Smooth muscle cell (in vitro differentiated cells): ENCODE results near the gene GYPB. TPM values are rescaled to one million over a fixed set of nuclear protein-coding genes. Genes with fewer than 3 reads are reported as not detected.
"Not testable (repeated sequence)": the region's sequence is repeated elsewhere in the genome, so short reads cannot be mapped to it uniquely, and the experiment has no call there.

Source experiments
- DNase-seq: peaks from one replicate; lab custom pipeline; 2025; ENCODE audit not compliant: unreplicated experiment; lab: John Stamatoyannopoulos, UW
- H2AFZ ChIP-seq: fragments of 200-600 bp; sonication (generic); 2 replicates; pipeline ENCODE4 v1.6.0; 2016; ENCODE audit warnings: antibody characterized with exemption, low read depth, mild to moderate bottlenecking
- H3F3A ChIP-seq: fragments of 200-600 bp; sonication (generic); 2 replicates; pipeline ENCODE4 v1.6.0; 2017; ENCODE audit warnings: antibody characterized with exemption, low read depth
- H3K27ac ChIP-seq: fragments of 200-600 bp; sonication (generic); 2 replicates; pipeline ENCODE4 v1.5.1; 2016; ENCODE audit warnings: low read depth, mild to moderate bottlenecking
- H3K27me3 ChIP-seq: fragments of 200-600 bp; sonication (generic); 2 replicates; pipeline ENCODE4 v1.6.1; 2016; ENCODE audit warnings: low read depth, mild to moderate bottlenecking
- H3K36me3 ChIP-seq: fragments of 200-600 bp; sonication (generic); 2 replicates; pipeline ENCODE4 v1.5.1; 2016; ENCODE audit warnings: low read depth
- H3K4me1 ChIP-seq: fragments of 200-600 bp; sonication (generic); 2 replicates; pipeline ENCODE4 v1.5.1; 2016; ENCODE audit warnings: low read depth
- H3K4me2 ChIP-seq: fragments of 200-600 bp; sonication (generic); 2 replicates; pipeline ENCODE4 v1.6.0; 2016; ENCODE audit warnings: mild to moderate bottlenecking
- H3K4me3 ChIP-seq: fragments of 200-600 bp; sonication (generic); 2 replicates; pipeline ENCODE4 v1.5.1; 2016; ENCODE audit warnings: mild to moderate bottlenecking
- H3K79me2 ChIP-seq: fragments of 200-600 bp; sonication (generic); 2 replicates; pipeline ENCODE4 v1.6.0; 2016; ENCODE audit warnings: low read depth, mild to moderate bottlenecking
- H3K9ac ChIP-seq: fragments of 200-600 bp; sonication (generic); 2 replicates; pipeline ENCODE4 v1.6.0; 2016; ENCODE audit warnings: low read depth
- H3K9me3 ChIP-seq: fragments of 200-600 bp; sonication (generic); replicated peaks from 2 replicates; pipeline ENCODE4 v1.5.1; 2016; ENCODE audit warnings: low read depth
- H4K20me1 ChIP-seq: fragments of 200-600 bp; sonication (generic); 2 replicates; pipeline ENCODE4 v1.6.0; 2016; ENCODE audit warnings: low read depth
- WGBS: methylation state at CpG from one replicate; pipeline ENCODE4 v1.1.7; 2016; ENCODE audit warnings: low lambda C conversion rate; 5-methylcytosine and 5-hydroxymethylcytosine counted together
- polyA plus RNA-seq: library from polyadenylated mRNA; unstranded; fragments of >200 nt; fragmentation: Nextera tagmentation; extraction: Ambion mirVana; gene quantifications from 2 replicates; pipeline ENCODE4 v1.2.1, GENCODE V29; 2016
- total RNA-seq: library from RNA; depleted of rRNA; stranded (reverse); fragments of >200 nt; gene quantifications from 2 replicates; pipeline ENCODE4 v1.2.3, GENCODE V29; 2014
- TF ChIP-seq, protein P1 (sequence below): fragments of 200-600 bp; sonication (generic); IDR thresholded peaks from 2 replicates; pipeline ENCODE4 v1.5.1; 2017; ENCODE audit warnings: borderline replicate concordance, mild to moderate bottlenecking, antibody characterized with exemption; ENCODE audit not compliant: insufficient read depth, poor library complexity, severe bottlenecking

Gene GYPB
- total RNA-seq, result not detected in 2 replicates
- 0.61 TPM in 1 of 2 replicates, not detected in the other for polyA plus RNA-seq

DNA sequence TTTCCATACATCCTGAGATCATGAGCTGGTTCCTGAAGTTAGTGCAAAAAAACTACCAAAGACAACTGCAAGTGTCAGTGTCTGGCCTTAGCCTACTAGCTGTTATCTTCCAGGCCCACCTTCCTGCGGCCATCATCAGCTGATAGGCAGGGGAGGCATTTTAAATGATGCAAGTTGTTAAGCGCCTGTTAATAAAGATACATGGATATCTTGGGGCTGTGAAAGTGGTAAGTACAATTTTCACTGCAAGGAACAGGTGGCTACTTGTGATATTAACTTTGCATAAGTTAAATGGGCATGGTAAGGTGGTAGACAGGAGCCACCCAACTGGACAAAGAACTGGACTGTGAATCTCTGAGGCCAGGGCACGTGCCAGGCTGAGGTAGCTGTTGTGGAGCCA is at the start of gene GYPB:
Gene GYPB, minus strand, starts transcription at position 104 of the 400 bp plus-strand sequence. Its CDS starts 93 bp downstream, at position 11.
- H3K4me3 ChIP-seq, H3K9me3 ChIP-seq, H3K4me2 ChIP-seq, H4K20me1 ChIP-seq, H3K36me3 ChIP-seq, H3K79me2 ChIP-seq, H3K27ac ChIP-seq, H3K27me3 ChIP-seq, H3F3A ChIP-seq, DNase-seq, H3K4me1 ChIP-seq, H2AFZ ChIP-seq, H3K9ac ChIP-seq: not testable (repeated sequence)
- 89% methylated on average over 3 of the region's 3 CpGs for WGBS

DNA sequence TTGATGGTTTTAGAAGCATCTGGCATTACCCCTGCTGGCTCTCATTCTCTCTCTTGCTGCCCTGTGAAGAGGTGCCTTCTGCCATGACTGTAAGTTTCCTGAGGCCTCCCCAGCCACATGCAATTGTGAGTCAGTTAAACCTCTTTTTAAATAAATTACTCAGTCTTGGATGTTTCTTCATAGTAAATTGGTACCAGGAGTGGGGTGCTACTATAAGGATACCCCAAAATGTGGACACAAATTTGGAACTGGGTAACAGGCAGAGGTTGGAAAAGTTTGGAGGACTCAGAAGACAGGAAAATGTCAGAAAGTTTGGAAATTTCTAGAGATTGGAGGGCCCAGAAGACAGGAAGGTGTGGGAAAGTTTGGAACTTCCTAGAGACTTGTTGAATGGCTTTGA is 42.4 kb upstream of the GYPB start:
- H3K36me3 ChIP-seq, H3K4me3 ChIP-seq, H2AFZ ChIP-seq, H3K79me2 ChIP-seq, H4K20me1 ChIP-seq, H3K4me1 ChIP-seq, H3K9me3 ChIP-seq, H3K9ac ChIP-seq, DNase-seq, H3K27ac ChIP-seq, H3F3A ChIP-seq, H3K27me3 ChIP-seq, H3K4me2 ChIP-seq: not testable (repeated sequence)

DNA sequence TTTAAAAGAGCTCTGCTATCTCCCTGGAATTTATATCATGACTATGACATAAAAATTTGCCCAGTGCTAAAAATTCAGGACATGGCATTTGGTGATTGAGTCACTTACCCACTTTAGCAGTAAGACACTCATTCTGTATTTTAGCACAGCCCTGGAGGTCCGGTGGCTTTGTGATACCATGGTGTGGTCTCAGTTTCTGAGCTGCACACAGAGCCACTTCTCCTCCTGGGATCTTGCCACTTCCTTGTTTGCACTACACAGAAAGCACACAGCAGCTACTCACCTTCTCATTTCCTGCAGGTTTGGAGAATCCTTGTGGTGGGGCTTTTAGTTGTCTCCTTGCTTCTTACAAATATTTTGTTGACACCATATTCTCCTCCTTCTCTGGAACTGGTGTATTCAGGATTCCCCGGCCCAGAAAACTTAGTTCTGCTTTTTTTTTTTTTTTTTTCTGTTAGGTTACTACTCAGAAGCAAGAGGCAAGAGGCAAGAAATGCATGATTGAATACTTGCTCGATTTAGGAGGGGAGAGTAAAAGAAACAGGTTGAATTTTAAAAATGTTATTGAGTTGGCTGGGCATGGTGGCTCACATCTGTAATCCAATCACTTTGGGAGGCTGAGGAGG is 41.2 kb upstream of the GYPB start:
- not testable (repeated sequence) for H3K9ac ChIP-seq, H3K27me3 ChIP-seq, H4K20me1 ChIP-seq, H3K4me3 ChIP-seq, H3F3A ChIP-seq, H3K27ac ChIP-seq, DNase-seq, H3K4me1 ChIP-seq, H3K36me3 ChIP-seq, H3K79me2 ChIP-seq, H3K4me2 ChIP-seq, H2AFZ ChIP-seq, H3K9me3 ChIP-seq
- WGBS, result 91% methylated on average over 3 of the region's 3 CpGs

DNA sequence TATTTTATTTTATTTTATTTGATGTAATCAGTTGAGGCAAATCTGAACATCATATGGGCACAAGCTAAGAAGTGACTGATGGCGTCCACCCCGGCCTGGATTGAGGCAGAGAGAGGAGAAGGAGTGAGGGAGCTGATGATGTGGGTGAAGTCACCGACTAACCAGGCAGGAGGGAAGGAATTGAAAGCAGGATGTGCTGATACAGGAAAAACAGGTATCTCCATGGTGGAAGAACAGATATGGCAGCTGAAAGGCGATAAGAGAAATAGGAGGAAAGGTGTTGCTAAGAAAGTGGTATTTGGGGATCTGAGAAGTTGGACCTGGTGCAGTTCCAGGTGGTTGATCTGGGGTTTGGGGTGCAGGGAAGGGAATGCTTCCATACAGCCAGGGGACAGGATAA is 37.6 kb upstream of the GYPB start:
- Histone ChIP-seq H4K20me1 (no peaks in the 10 kb centered on the region), H3F3A (no peaks in the 10 kb centered on the region), H3K4me3 (no peak overlapping the region), H3K27me3 (no peaks in the 10 kb centered on the region), H3K79me2 (no peaks in the 10 kb centered on the region), H3K36me3 (no peaks in the 10 kb centered on the region), H3K27ac (no peak overlapping the region), H3K9ac (no peak overlapping the region), H3K9me3 (no peaks in the 10 kb centered on the region), H2AFZ (no peak overlapping the region), H3K4me1 (no peaks in the 10 kb centered on the region), H3K4me2 (no peak overlapping the region)
- DNase-seq, result no peak
- WGBS, result 91% methylated on average over 4 of the region's 4 CpGs
- TF ChIP-seq, protein P1, sequence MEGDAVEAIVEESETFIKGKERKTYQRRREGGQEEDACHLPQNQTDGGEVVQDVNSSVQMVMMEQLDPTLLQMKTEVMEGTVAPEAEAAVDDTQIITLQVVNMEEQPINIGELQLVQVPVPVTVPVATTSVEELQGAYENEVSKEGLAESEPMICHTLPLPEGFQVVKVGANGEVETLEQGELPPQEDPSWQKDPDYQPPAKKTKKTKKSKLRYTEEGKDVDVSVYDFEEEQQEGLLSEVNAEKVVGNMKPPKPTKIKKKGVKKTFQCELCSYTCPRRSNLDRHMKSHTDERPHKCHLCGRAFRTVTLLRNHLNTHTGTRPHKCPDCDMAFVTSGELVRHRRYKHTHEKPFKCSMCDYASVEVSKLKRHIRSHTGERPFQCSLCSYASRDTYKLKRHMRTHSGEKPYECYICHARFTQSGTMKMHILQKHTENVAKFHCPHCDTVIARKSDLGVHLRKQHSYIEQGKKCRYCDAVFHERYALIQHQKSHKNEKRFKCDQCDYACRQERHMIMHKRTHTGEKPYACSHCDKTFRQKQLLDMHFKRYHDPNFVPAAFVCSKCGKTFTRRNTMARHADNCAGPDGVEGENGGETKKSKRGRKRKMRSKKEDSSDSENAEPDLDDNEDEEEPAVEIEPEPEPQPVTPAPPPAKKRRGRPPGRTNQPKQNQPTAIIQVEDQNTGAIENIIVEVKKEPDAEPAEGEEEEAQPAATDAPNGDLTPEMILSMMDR, result no peak

DNA sequence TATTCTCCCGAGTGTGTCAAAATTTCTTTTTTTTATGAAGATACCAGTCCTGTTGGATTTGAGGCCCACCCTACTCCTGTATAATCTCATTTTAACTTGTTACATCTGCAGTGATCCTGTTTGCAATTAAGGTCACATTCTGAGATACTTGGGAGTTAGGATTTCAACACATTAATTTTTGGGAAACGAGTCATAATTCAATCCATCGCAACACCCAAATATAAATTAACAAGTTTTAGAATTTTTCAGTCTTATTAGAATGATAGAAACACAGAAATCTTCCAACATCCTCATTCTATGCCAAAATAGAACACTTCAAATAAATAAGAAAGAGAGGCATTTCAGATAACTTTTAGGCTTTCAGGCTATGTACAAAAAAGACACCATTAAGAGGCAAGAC is 36.2 kb upstream of the GYPB start:
- H3K9me3 ChIP-seq, H3K27ac ChIP-seq, H3K9ac ChIP-seq, H3F3A ChIP-seq, H3K79me2 ChIP-seq, DNase-seq, H4K20me1 ChIP-seq, H2AFZ ChIP-seq, H3K4me3 ChIP-seq, H3K27me3 ChIP-seq, H3K4me1 ChIP-seq, H3K36me3 ChIP-seq: not testable (repeated sequence)
- H3K4me2 ChIP-seq, result peak overlapping the region; percentile 26
- 79% methylated on average over 3 of the region's 3 CpGs for WGBS

DNA sequence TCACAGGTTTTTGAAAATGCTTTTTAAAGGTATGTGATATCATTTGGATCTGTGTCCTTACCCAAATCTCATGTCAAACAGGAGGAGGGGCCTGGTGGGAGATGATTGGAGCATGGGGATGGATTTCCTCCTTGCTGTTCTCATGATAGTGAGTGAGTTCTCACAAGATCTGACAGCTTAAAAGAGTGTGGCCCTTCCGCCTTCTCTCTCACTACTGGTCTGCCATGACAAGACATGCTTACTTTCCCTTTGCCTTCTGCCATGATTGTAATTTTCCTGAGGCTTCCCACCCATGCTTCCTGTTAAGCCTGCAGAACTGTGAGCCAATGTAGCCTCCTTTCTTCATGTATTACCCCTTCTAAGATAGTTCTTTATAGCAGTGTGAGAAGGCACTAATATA is 32.3 kb upstream of the GYPB start:
- H3K4me1 ChIP-seq, H3K4me2 ChIP-seq, H3K27me3 ChIP-seq, H3F3A ChIP-seq, H3K9me3 ChIP-seq, H3K79me2 ChIP-seq, H4K20me1 ChIP-seq, H2AFZ ChIP-seq, H3K27ac ChIP-seq, H3K36me3 ChIP-seq, H3K9ac ChIP-seq, DNase-seq, H3K4me3 ChIP-seq: not testable (repeated sequence)
- WGBS, result 100% methylated on average over 1 of the region's 1 CpG

DNA sequence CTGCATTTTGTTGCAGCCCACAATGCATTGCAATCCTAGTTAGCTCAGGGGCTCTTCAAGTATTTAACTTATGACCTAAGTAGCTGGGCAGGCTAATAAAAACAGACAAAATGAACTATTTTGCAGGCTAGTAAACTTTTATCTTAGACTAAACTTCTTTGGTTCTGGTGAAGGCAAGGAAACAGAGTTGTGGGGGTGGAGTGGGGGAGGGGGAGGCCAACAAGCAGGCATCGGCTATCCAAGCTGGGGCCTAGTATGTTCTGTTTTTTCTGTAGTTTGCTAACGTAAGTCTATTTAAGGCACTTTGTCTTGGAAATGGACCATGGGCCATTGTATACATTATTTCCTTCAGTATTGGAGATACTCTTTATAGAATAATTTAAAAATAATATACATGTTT is 31.5 kb upstream of the GYPB start:
- not testable (repeated sequence) for H3K4me1 ChIP-seq, H3K36me3 ChIP-seq, H3K9ac ChIP-seq, H3K9me3 ChIP-seq, H3F3A ChIP-seq, H3K27ac ChIP-seq, H3K4me2 ChIP-seq, H3K27me3 ChIP-seq, DNase-seq, H4K20me1 ChIP-seq, H3K4me3 ChIP-seq, H3K79me2 ChIP-seq
- WGBS, result 11% methylated on average over 2 of the region's 2 CpGs
- peak overlapping the region; percentile 59 for H2AFZ ChIP-seq
